ENCODE measurements around the gene LORICRIN.
"Not testable (repeated sequence)": the region's sequence is repeated elsewhere in the genome, so short reads cannot be mapped to it uniquely, and the experiment has no call there.

The LORICRIN gene

GRCh38 chr1:153259387-153259786 lies at the start of gene LORICRIN:
Gene LORICRIN (plus strand): TSS chr1:153259687. CDS start chr1:153260950, 1,263 bp downstream.
- no peak for DNase-seq (ENCODE audit: low spot score)

- DNase-seq (ENCODE audit: low spot score), result no peak
Observed at GRCh38 chr1:153210206-153210605, 49.3 kb upstream of the LORICRIN start.

- DNase-seq (ENCODE audit: low spot score), result no peak
Observed at GRCh38 chr1:153212201-153212600, 47.3 kb upstream of the LORICRIN start.

- DNase-seq (ENCODE audit: low spot score), result no peak
Observed at GRCh38 chr1:153213519-153213918, 46.0 kb upstream of the LORICRIN start.

- no peak for DNase-seq (ENCODE audit: low spot score)
Observed at GRCh38 chr1:153217212-153217611, 42.3 kb upstream of the LORICRIN start, which contains the start of gene PRR9. Gene PRR9 (plus strand): TSS chr1:153217584. CDS start chr1:153218145, 561 bp downstream.

GRCh38 chr1:153217744-153218416 lies 41.6 kb upstream of the LORICRIN start:
- DNase-seq (ENCODE audit: low spot score), result no peak

- peak; percentile 76 for DNase-seq (ENCODE audit: low spot score)
Observed at GRCh38 chr1:153220606-153221303, 38.7 kb upstream of the LORICRIN start.

- peak; percentile 61 for DNase-seq (ENCODE audit: low spot score)
Observed at GRCh38 chr1:153223040-153223891, 36.2 kb upstream of the LORICRIN start.

- no peak for DNase-seq (ENCODE audit: low spot score)
Observed at GRCh38 chr1:153227810-153228209, 31.7 kb upstream of the LORICRIN start.

- DNase-seq (ENCODE audit: low spot score), result no peak
Observed at GRCh38 chr1:153228491-153228890, 31.0 kb upstream of the LORICRIN start.

GRCh38 chr1:153229076-153229829 lies 30.2 kb upstream of the LORICRIN start:
- DNase-seq (ENCODE audit: low spot score), result not testable (repeated sequence)

- DNase-seq (ENCODE audit: low spot score), result no peak
Observed at GRCh38 chr1:153231363-153231762, 28.1 kb upstream of the LORICRIN start.

GRCh38 chr1:153231785-153232184 lies 27.7 kb upstream of the LORICRIN start:
- no peak for DNase-seq (ENCODE audit: low spot score)

GRCh38 chr1:153232553-153232952 lies 26.9 kb upstream of the LORICRIN start:
- no peak for DNase-seq (ENCODE audit: low spot score)

- DNase-seq (ENCODE audit: low spot score), result no peak
Observed at GRCh38 chr1:153233448-153233847, 26.0 kb upstream of the LORICRIN start.

GRCh38 chr1:153238527-153238926 lies 21.0 kb upstream of the LORICRIN start:
- no peak for DNase-seq (ENCODE audit: low spot score)

GRCh38 chr1:153242160-153242559 lies 17.3 kb upstream of the LORICRIN start:
- DNase-seq (ENCODE audit: low spot score), result no peak

GRCh38 chr1:153245466-153245865 lies 14.0 kb upstream of the LORICRIN start:
- no peak for DNase-seq (ENCODE audit: low spot score)

GRCh38 chr1:153246018-153246417 lies 13.5 kb upstream of the LORICRIN start:
- DNase-seq (ENCODE audit: low spot score), result no peak

GRCh38 chr1:153246825-153247224 lies 12.7 kb upstream of the LORICRIN start:
- no peak for DNase-seq (ENCODE audit: low spot score)

- DNase-seq (ENCODE audit: low spot score), result no peak
Observed at GRCh38 chr1:153248176-153248879, 11.2 kb upstream of the LORICRIN start.

All from globus pallidus (tissue), 1 donor.